ENCODE measurements around the gene SRRM5. TPM values are rescaled to one million over a fixed set of nuclear protein-coding genes. Genes with fewer than 3 reads are reported as not detected.

Gene SRRM5
- total and polyA plus RNA-seq, 4 donors: 0.07 to 0.09 (median 0.09) TPM

DNA sequence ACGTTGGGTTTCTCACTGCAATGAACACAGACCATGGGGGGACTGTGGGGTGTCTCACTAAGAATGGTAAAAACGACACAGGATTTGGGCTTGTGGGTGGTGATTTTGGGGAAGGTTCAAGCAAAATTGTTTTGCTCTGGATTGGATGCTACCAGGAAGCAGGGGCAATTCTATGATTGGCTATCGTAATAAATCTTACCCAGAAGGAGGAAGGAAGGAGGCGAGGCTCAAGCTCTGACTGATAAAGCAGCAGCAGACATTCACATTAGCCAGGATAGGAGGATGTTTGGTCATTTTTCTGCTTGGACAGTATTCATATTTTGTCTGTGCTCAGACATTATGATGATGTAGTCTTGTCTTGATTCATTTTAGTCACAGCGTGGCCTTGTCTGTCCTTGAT is 14.0 kb upstream of the SRRM5 start (continued):
- TF ChIP-seq, protein P1, sequence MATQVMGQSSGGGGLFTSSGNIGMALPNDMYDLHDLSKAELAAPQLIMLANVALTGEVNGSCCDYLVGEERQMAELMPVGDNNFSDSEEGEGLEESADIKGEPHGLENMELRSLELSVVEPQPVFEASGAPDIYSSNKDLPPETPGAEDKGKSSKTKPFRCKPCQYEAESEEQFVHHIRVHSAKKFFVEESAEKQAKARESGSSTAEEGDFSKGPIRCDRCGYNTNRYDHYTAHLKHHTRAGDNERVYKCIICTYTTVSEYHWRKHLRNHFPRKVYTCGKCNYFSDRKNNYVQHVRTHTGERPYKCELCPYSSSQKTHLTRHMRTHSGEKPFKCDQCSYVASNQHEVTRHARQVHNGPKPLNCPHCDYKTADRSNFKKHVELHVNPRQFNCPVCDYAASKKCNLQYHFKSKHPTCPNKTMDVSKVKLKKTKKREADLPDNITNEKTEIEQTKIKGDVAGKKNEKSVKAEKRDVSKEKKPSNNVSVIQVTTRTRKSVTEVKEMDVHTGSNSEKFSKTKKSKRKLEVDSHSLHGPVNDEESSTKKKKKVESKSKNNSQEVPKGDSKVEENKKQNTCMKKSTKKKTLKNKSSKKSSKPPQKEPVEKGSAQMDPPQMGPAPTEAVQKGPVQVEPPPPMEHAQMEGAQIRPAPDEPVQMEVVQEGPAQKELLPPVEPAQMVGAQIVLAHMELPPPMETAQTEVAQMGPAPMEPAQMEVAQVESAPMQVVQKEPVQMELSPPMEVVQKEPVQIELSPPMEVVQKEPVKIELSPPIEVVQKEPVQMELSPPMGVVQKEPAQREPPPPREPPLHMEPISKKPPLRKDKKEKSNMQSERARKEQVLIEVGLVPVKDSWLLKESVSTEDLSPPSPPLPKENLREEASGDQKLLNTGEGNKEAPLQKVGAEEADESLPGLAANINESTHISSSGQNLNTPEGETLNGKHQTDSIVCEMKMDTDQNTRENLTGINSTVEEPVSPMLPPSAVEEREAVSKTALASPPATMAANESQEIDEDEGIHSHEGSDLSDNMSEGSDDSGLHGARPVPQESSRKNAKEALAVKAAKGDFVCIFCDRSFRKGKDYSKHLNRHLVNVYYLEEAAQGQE (IDR thresholded peaks at IDR 0.05): no peak
- TF ChIP-seq HNF4G (IDR thresholded peaks at IDR 0.05): no peak
- TF ChIP-seq YY1 (IDR thresholded peaks at IDR 0.05): no peak
- TF ChIP-seq, protein P2, sequence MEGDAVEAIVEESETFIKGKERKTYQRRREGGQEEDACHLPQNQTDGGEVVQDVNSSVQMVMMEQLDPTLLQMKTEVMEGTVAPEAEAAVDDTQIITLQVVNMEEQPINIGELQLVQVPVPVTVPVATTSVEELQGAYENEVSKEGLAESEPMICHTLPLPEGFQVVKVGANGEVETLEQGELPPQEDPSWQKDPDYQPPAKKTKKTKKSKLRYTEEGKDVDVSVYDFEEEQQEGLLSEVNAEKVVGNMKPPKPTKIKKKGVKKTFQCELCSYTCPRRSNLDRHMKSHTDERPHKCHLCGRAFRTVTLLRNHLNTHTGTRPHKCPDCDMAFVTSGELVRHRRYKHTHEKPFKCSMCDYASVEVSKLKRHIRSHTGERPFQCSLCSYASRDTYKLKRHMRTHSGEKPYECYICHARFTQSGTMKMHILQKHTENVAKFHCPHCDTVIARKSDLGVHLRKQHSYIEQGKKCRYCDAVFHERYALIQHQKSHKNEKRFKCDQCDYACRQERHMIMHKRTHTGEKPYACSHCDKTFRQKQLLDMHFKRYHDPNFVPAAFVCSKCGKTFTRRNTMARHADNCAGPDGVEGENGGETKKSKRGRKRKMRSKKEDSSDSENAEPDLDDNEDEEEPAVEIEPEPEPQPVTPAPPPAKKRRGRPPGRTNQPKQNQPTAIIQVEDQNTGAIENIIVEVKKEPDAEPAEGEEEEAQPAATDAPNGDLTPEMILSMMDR (IDR thresholded peaks at IDR 0.05; ENCODE audit: low read depth, low read length, missing input control): no peak

DNA sequence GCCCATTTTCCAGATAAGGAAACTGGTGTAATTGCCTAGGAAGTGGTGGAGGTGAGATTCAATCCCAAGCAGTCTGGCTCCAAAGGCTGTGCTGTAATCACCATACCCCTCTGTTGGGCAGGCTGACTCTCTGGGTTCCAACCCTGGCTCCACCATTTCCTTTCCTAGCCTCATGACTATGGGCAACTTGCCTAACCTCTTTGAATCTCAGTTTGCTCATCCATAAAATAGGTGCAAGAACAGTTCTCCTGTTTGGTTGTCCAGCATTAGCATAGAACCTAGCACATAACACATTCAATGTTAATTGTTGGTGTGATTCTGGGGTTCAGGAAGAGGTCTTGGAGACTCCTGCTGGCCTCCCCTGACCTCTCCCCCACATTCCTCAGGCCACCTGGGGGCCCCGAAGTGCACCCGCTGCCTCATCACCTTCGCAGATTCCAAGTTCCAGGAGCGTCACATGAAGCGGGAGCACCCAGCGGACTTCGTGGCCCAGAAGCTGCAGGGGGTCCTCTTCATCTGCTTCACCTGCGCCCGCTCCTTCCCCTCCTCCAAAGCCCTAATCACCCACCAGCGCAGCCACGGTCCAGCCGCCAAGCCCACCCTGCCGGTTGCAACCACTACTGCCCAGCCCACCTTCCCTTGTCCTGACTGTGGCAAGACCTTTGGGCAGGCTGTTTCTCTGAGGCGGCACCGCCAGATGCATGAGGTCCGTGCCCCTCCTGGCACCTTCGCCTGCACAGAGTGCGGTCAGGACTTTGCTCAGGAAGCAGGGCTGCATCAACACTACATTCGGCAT is 13.2 kb upstream of the SRRM5 start:
- Histone ChIP-seq H3K4me1 (ENCODE audit: control insufficient read depth in 4 of 4, insufficient read depth in 4 of 4, low read length in 3 of 4) (peaks cover 6 to 40% (median 33%) of the 10 kb centered on the region in 4 donors), H3K9ac (ENCODE audit: low read depth in 1 of 2, low read length in 2 of 2) (no peak overlapping the region), H3K36me3 (ENCODE audit: control insufficient read depth in 4 of 4, insufficient read depth in 3 of 4, low read depth in 1 of 4, low read length in 3 of 4) (peaks cover 1 to 14% (median 11%) of the 10 kb centered on the region in 4 donors), H3K27ac (ENCODE audit: low read depth in 1 of 2, low read length in 2 of 2) (no peak overlapping the region), H3K4me3 (ENCODE audit: low read depth in 1 of 3, low read length in 3 of 3) (no peak overlapping the region), H3K9me3 (ENCODE audit: control insufficient read depth in 4 of 4, low read length in 3 of 4) (no peaks in the 10 kb centered on the region), H3K27me3 (ENCODE audit: control insufficient read depth in 4 of 4, insufficient read depth in 4 of 4, low read length in 3 of 4) (no peaks in the 10 kb centered on the region)
- DNase-seq (ENCODE audit: low spot score): no peak
- TF ChIP-seq NR2F2 (IDR thresholded peaks at IDR 0.05) (no peak), SP1 (IDR thresholded peaks at IDR 0.05) (no peak), FOXA2 (IDR thresholded peaks at IDR 0.05) (no peak), EGR1 (IDR thresholded peaks at IDR 0.05; ENCODE audit: low read depth in 2 of 2) (no peak), GABPA (IDR thresholded peaks at IDR 0.05 in 1 of 2, conservative IDR thresholded peaks at IDR 0.05 in 1 of 2) (no peak), HNF4G (IDR thresholded peaks at IDR 0.05) (no peak), RAD21 (IDR thresholded peaks at IDR 0.05) (no peak), YY1 (IDR thresholded peaks at IDR 0.05) (no peak), FOXA1 (IDR thresholded peaks at IDR 0.05) (no peak), HNF4A (conservative IDR thresholded peaks at IDR 0.05) (no peak), RXRA (IDR thresholded peaks at IDR 0.05) (no peak), TAF1 (conservative IDR thresholded peaks at IDR 0.05) (no peak), JUND (IDR thresholded peaks at IDR 0.05) (no peak)
- TF ChIP-seq, protein P2 (IDR thresholded peaks at IDR 0.05; ENCODE audit: low read depth, low read length, missing input control): no peak
- TF ChIP-seq, protein P3, sequence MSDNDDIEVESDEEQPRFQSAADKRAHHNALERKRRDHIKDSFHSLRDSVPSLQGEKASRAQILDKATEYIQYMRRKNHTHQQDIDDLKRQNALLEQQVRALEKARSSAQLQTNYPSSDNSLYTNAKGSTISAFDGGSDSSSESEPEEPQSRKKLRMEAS (IDR thresholded peaks at IDR 0.05): no peak
- TF ChIP-seq, protein P4, sequence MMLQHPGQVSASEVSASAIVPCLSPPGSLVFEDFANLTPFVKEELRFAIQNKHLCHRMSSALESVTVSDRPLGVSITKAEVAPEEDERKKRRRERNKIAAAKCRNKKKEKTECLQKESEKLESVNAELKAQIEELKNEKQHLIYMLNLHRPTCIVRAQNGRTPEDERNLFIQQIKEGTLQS (IDR thresholded peaks at IDR 0.05): no peak
- TF ChIP-seq, protein P5, sequence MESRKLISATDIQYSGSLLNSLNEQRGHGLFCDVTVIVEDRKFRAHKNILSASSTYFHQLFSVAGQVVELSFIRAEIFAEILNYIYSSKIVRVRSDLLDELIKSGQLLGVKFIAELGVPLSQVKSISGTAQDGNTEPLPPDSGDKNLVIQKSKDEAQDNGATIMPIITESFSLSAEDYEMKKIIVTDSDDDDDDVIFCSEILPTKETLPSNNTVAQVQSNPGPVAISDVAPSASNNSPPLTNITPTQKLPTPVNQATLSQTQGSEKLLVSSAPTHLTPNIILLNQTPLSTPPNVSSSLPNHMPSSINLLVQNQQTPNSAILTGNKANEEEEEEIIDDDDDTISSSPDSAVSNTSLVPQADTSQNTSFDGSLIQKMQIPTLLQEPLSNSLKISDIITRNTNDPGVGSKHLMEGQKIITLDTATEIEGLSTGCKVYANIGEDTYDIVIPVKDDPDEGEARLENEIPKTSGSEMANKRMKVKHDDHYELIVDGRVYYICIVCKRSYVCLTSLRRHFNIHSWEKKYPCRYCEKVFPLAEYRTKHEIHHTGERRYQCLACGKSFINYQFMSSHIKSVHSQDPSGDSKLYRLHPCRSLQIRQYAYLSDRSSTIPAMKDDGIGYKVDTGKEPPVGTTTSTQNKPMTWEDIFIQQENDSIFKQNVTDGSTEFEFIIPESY (IDR thresholded peaks at IDR 0.05): no peak
- TF ChIP-seq, protein P1 (IDR thresholded peaks at IDR 0.05): no peak
- 88% methylated on average over 19 of the region's 19 CpGs for WGBS

Data from liver (tissue), 9 donors.